Gastroesophageal sphincter (tissue), 4 donors: ENCODE measurements around the gene HAUS7. TPM values are rescaled to one million over a fixed set of nuclear protein-coding genes. Genes with fewer than 3 reads are reported as not detected.

Experiments used
- ATAC-seq: fragments of 150-250 bp; one replicate; pipeline ENCODE4 v1.9.1; 2016; ENCODE audit warnings: mild to moderate bottlenecking, moderate library complexity
- H3K27ac ChIP-seq, 4 donors: fragments of 200-600 bp; sonication (generic) in 3 of 4; 1 replicate in 3 of 4; 2 replicates in 1 of 4; pipeline ENCODE4 v1.5.1; 2016 to 2019
- H3K27me3 ChIP-seq: fragments of 200-600 bp; sonication (generic); one replicate; pipeline ENCODE4 v1.5.1; 2019
- H3K36me3 ChIP-seq, 2 donors: fragments of 200-600 bp; sonication (generic); one replicate each; pipeline ENCODE4 v1.5.1; 2019; ENCODE audit warnings: control low read depth in 1 of 2
- H3K4me1 ChIP-seq, 3 donors: fragments of 200-600 bp; sonication (generic); 1 replicate in 2 of 3; 2 replicates in 1 of 3; pipeline ENCODE4 v1.5.1; 2016 to 2019; ENCODE audit warnings: control low read depth in 2 of 3
- H3K4me3 ChIP-seq, 2 donors: fragments of 200-600 bp; sonication (generic); one replicate each; pipeline ENCODE4 v1.5.1; 2019; ENCODE audit warnings: mild to moderate bottlenecking in 1 of 2, moderate library complexity in 1 of 2
- H3K9me3 ChIP-seq, 3 donors: fragments of 200-600 bp; sonication (generic); one replicate each; pipeline ENCODE4 v1.5.1; 2017 to 2019; ENCODE audit warnings: control low read depth in 2 of 3
- EP300 ChIP-seq: sonication (generic); formaldehyde crosslinking; IDR thresholded peaks from one replicate; pipeline ENCODE4 v1.6.1; 2017; ENCODE audit warnings: antibody characterized with exemption, mild to moderate bottlenecking
- POLR2A ChIP-seq, 2 donors: fragments of 450-650 bp; IDR thresholded peaks; one replicate each; pipeline ENCODE4 v1.6.1; 2017; ENCODE audit warnings: antibody characterized with exemption in 2 of 2, mild to moderate bottlenecking in 2 of 2, moderate library complexity in 1 of 2
- POLR2AphosphoS5 ChIP-seq: sonication (generic); formaldehyde crosslinking; IDR thresholded peaks from one replicate; pipeline ENCODE4 v1.6.1; 2017; ENCODE audit warnings: antibody characterized with exemption
- WGBS, 2 donors: methylation state at CpG; one replicate each; pipeline ENCODE4 v1.1.5; 2018; ENCODE audit warnings: low coverage in 1 of 2; 5-methylcytosine and 5-hydroxymethylcytosine counted together
- total RNA-seq, 4 donors: library from RNA; depleted of rRNA; stranded (reverse); fragments of >200 nt; gene quantifications; one replicate each; pipeline ENCODE4 v1.1.0, GENCODE V29; 2016
- TF ChIP-seq, protein P1 (sequence below), 4 experiments: fragments of 200-600 bp in 2 of 4; fragments of 450-650 bp in 2 of 4; sonication (generic) in 1 of 4; IDR thresholded peaks; one replicate each; pipeline ENCODE4 v1.5.1; 2017 to 2019; ENCODE audit warnings: antibody characterized with exemption in 4 of 4, mild to moderate bottlenecking in 2 of 4, moderate library complexity in 2 of 4

HAUS7 gene
- total RNA-seq, 4 donors from 2014 or later, result 20.2 to 34.0 (median 28.3) TPM

DNA sequence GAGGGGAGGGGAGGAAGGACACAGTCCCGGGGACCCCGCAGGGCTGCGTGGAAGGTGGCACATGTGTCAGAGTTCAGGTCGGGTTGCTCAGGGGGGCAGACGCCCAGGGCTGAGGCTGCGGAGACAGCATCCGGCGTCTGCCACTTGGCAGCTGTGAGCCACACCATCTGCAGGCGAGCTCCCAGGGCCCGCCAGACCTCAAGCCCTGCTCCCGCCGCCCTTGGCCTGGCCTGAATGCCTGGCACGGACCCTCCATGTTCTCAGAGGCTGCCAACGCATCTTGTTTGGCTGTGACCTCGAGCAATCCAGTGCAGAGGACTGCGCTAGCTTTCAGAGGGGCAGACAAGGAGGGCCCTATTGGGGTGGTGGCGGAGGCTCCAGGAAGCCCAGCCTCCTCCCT lies 29.5 kb upstream of the HAUS7 start:
- no peak overlapping the region for H3K4me3 ChIP-seq

DNA sequence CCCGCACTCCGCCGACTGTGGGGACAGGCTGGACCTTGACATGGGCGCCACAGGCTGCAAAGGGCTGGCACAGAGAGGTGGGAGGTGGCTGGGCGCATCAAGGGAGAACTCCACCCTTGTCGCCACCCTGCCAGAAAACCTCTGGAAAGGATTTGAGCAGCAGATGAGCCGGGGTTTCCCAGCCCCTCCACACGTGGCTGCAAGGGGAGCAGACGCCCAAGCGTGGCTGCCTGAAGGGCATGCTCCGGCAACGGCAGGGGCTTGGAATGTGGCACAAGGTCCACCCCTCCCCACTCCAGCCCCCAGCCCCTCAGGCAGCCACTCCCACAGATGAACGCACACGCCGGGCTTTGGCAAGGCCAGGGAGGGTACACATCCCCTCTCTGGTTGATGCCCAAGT lies 29.0 kb upstream of the HAUS7 start:
- no CpG with 5 or more reads among the region's 15 CpGs for WGBS, 2 donors
- H3K4me3 ChIP-seq, result no peak overlapping the region
- no peak overlapping the region for H3K27ac ChIP-seq
- no peak for ATAC-seq
- H3K4me1 ChIP-seq, result peaks cover 0 to 32% (median 0%) of the 10 kb centered on the region in 3 donors
- TF ChIP-seq POLR2A (IDR thresholded peaks at IDR 0.05), result no peak
- no peak for TF ChIP-seq POLR2AphosphoS5
- TF ChIP-seq EP300, result no peak
- TF ChIP-seq, protein P1, sequence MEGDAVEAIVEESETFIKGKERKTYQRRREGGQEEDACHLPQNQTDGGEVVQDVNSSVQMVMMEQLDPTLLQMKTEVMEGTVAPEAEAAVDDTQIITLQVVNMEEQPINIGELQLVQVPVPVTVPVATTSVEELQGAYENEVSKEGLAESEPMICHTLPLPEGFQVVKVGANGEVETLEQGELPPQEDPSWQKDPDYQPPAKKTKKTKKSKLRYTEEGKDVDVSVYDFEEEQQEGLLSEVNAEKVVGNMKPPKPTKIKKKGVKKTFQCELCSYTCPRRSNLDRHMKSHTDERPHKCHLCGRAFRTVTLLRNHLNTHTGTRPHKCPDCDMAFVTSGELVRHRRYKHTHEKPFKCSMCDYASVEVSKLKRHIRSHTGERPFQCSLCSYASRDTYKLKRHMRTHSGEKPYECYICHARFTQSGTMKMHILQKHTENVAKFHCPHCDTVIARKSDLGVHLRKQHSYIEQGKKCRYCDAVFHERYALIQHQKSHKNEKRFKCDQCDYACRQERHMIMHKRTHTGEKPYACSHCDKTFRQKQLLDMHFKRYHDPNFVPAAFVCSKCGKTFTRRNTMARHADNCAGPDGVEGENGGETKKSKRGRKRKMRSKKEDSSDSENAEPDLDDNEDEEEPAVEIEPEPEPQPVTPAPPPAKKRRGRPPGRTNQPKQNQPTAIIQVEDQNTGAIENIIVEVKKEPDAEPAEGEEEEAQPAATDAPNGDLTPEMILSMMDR (IDR thresholded peaks at IDR 0.05), result no peak
- peaks cover 9% of the 10 kb centered on the region for H3K27me3 ChIP-seq
- no peaks in the 10 kb centered on the region for H3K9me3 ChIP-seq
- H3K36me3 ChIP-seq, result no peaks in the 10 kb centered on the region

More for the DNA sequence above, 29.5 kb upstream of the HAUS7 start:
- no peaks in the 10 kb centered on the region for H3K9me3 ChIP-seq
- H3K27ac ChIP-seq, result no peak overlapping the region
- peaks cover 0 to 27% (median 0%) of the 10 kb centered on the region in 3 donors for H3K4me1 ChIP-seq
- WGBS, 2 donors, result 40% methylated on average over 1 of the region's 17 CpGs; no CpG with 5 or more reads in 1 of the 2 donors
- TF ChIP-seq, protein P1 (IDR thresholded peaks at IDR 0.05), result no peak
- TF ChIP-seq POLR2A (IDR thresholded peaks at IDR 0.05) (no peak), POLR2AphosphoS5 (no peak), EP300 (no peak)
- ATAC-seq, result no peak
- H3K27me3 ChIP-seq, result peaks cover 9% of the 10 kb centered on the region
- no peaks in the 10 kb centered on the region for H3K36me3 ChIP-seq

GRCh38 chrX:153498453-153498852 lies 28.1 kb upstream of the HAUS7 start:
- Histone ChIP-seq H3K4me1 (peaks cover 0 to 37% (median 0%) of the 10 kb centered on the region in 3 donors), H3K9me3 (no peaks in the 10 kb centered on the region), H3K4me3 (no peak overlapping the region), H3K27ac (no peak overlapping the region), H3K36me3 (no peaks in the 10 kb centered on the region), H3K27me3 (peaks cover 9% of the 10 kb centered on the region)
- ATAC-seq, result no peak
- no CpG with 5 or more reads among the region's 7 CpGs for WGBS, 2 donors
- TF ChIP-seq POLR2A (IDR thresholded peaks at IDR 0.05), result no peak
- TF ChIP-seq, protein P1 (IDR thresholded peaks at IDR 0.05), result no peak
- no peak for TF ChIP-seq EP300
- no peak for TF ChIP-seq POLR2AphosphoS5

DNA sequence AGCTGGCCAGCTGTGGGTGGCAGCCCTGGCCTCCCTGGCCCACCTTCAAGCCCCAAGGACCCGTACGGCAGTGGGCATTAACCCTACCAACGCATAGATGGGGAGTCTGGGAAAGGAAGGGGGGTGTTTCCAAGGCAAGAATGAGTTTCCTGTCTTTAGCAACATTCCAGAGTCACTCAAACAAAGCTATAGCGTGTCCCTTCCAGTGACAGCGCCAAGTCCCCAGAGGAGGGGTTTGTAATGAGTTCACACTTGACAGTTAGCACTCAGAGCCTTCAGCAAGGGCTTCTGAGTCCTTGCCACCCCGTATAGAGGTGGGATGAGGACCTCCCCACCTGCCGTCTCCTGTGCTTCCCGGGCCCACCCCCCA lies 26.2 kb upstream of the HAUS7 start:
- WGBS, 2 donors, result 83% methylated on average over 3 of the region's 8 CpGs; no CpG with 5 or more reads in 1 of the 2 donors
- H3K4me1 ChIP-seq, result peaks cover 0 to 37% (median 0%) of the 10 kb centered on the region in 3 donors
- H3K27ac ChIP-seq, result peak overlapping the region in 2 of 4 donors; percentile 14 to 22
- H3K36me3 ChIP-seq, result no peaks in the 10 kb centered on the region
- ATAC-seq, result no peak
- H3K9me3 ChIP-seq, result no peaks in the 10 kb centered on the region
- peak overlapping the region in 1 of 2 donors; percentile 38 for H3K4me3 ChIP-seq
- TF ChIP-seq, protein P1 (IDR thresholded peaks at IDR 0.05), result no peak
- TF ChIP-seq POLR2A (IDR thresholded peaks at IDR 0.05), result no peak
- no peak for TF ChIP-seq POLR2AphosphoS5
- TF ChIP-seq EP300, result no peak
- peaks cover 9% of the 10 kb centered on the region for H3K27me3 ChIP-seq

- Histone ChIP-seq H3K9me3 (no peaks in the 10 kb centered on the region), H3K27me3 (peaks cover 9% of the 10 kb centered on the region), H3K27ac (peak overlapping the region in 2 of 4 donors; percentile 14 to 67), H3K4me3 (peak overlapping the region in 1 of 2 donors; percentile 38), H3K4me1 (peaks cover 0 to 37% (median 0%) of the 10 kb centered on the region in 3 donors), H3K36me3 (no peaks in the 10 kb centered on the region)
- WGBS, 2 donors, result no CpG with 5 or more reads among the region's 18 CpGs
- TF ChIP-seq, protein P1 (IDR thresholded peaks at IDR 0.05), result no peak
- no peak for TF ChIP-seq EP300
- TF ChIP-seq POLR2A (IDR thresholded peaks at IDR 0.05), result no peak
- ATAC-seq, result no peak
Measured at GRCh38 chrX:153495903-153496589, 25.7 kb upstream of the HAUS7 start.
